WI38 (cell line): ENCODE data around the gene SSH2.
A peak's percentile ranks its signal among the peaks of the same experiment; 100 is the strongest.
"Not testable (repeated sequence)": the region's sequence is repeated elsewhere in the genome, so short reads cannot be mapped to it uniquely, and the experiment has no call there.

Experiments
- H3K4me3 ChIP-seq: 2 replicates; pipeline ENCODE4 v1.5.1; 2011; ENCODE audit warnings: low read depth, mild to moderate bottlenecking, control low read depth, low read length
- TF ChIP-seq, protein P1 (sequence below): IDR thresholded peaks from 2 replicates; pipeline ENCODE4 v1.5.1; 2012; ENCODE audit warnings: low read depth, mild to moderate bottlenecking, control low read depth, low read length

SSH2 gene

DNA sequence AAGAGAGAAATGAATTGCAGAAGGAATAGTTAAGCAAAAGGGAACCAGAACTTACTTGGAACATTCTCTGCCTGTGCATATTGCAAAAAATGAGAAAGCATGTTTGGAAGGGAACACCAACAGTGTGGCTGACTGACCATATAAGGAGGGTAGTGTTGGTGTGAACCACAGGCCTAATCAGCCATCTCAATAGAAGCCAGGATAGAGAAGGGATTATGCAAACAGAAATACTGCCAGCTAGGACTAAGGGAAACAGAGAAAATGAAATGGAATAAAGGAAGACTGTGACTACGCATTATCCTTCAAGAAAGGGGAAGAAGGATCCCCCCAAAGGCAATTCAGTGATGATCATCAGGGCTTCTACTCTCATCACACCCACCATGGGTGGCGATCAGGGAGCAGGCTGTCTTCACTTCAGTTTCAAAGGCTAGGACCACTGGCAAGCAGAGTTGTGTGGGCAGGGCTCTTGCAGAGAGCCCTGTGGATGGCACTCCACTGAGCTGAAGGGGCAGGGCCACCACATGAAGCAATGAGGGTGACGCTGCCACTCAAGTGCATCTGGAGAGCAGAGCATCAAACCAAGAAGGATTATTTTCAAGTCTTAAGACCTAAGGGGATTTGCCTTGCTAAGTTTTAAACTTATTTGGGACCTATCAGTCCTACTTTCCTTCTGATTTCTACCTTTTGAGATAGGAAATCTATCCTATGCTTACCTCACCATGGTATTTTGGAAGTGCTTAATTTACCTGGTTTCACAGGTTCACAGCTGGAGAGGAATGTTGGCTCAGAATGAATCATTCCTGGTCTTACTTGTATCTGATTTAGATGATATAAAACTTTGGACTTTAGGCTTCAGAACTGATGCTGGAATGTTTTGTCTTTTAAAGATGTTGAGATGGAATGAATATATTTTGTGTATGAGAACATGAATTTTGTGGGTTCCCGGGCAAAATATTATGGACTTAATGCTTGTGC is 140.5 kb downstream of the SSH2 start:
- TF ChIP-seq, protein P1, sequence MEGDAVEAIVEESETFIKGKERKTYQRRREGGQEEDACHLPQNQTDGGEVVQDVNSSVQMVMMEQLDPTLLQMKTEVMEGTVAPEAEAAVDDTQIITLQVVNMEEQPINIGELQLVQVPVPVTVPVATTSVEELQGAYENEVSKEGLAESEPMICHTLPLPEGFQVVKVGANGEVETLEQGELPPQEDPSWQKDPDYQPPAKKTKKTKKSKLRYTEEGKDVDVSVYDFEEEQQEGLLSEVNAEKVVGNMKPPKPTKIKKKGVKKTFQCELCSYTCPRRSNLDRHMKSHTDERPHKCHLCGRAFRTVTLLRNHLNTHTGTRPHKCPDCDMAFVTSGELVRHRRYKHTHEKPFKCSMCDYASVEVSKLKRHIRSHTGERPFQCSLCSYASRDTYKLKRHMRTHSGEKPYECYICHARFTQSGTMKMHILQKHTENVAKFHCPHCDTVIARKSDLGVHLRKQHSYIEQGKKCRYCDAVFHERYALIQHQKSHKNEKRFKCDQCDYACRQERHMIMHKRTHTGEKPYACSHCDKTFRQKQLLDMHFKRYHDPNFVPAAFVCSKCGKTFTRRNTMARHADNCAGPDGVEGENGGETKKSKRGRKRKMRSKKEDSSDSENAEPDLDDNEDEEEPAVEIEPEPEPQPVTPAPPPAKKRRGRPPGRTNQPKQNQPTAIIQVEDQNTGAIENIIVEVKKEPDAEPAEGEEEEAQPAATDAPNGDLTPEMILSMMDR: no peak
- H3K4me3 ChIP-seq: no peak overlapping the region

DNA sequence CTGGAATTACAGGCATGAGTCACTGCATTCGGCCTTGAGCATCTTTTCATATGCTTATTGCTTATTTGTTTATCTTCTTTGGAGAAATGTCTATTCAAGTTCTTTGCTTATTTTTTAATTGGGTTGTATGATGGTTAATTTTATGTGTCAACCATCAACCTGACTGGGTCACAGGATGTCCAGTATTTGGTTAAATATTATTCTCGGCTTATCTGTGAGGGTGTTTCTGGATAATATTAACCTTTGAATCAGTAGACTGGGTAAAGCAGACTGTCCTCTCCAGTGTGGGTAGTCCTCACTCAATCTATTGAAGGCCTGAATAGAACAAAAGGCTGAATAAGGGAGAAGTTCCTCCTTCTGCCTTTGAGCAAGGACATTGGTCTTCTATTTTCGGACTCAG is 142.0 kb downstream of the SSH2 start:
- TF ChIP-seq, protein P1: no peak
- no peak overlapping the region for H3K4me3 ChIP-seq

DNA sequence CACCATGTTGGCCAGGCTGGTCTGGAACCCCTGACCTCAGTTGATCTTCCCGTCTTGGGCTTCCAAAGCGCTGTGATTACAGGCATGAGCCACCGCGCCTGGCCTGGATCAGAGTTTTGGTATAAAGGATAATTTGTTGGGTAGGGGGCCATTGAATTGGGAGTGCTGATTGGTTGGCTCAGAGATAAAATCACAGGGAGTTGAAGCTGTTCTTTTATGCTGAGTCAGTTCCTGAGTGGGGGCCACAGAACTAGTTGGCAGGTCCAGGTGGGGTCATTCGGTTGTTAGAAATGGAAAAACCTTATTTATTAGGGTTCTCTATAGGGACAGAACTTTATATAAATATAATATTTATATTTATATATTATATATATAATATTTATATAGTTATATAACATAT is 147.1 kb downstream of the SSH2 start:
- TF ChIP-seq, protein P1: no peak
- no peak overlapping the region for H3K4me3 ChIP-seq

DNA sequence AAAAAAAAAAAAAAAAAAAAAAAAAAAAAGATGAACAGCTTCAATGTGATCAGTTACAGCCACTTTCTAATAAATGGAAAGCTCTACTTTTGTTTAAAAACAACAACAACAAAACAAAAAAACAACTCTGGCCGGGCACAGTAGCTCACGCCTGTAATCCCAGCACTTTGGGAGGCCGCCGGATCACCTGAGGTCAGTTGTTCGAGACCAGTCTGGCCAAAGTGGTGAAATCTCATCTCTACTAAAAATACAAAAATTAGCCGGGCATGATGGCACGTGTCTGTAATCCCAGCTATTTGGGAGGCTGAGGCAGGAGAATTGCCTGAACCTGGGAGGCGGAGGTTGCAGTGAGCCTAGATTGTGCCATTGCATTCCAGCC is 150.2 kb downstream of the SSH2 start:
- H3K4me3 ChIP-seq: not testable (repeated sequence)

DNA sequence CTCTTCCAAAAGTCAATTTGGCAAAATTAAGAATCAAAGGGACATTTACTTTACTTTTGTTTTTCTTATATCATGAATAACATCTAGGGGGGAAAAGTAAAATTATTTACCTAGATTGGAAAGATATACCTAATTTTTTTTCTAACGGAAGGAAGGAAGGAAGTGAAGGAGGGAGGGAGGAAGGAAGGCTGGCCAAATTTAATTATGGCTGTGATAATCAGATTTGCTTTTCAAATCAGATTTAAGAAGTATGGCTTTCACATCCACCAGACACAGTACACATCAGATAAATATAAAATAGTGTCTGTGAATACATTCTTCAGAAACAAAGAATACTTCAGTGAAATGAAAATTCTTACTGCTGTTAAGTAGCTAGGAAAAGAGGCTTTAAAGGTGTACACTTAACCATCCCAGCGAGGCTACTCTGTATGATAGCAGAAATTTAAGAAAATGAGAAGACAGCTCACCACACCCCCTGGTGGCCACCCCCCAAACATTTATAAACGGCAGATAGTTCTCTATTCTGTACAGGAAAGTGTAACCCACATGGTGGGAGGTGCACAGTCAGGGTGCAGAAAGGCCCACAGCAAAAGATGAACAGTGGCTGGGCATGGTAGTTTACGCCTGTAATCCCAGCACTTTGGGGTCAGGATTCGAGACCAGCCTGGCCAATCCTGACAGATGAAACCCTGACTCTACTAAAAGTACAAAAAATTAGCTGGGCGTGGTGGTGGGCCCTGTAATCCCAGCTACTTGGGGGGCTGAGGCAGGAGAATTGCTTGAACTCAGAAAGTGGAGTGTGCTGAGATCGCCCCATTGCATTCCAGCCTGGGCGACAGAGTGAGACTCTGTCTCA is 150.8 kb downstream of the SSH2 start:
- no peak overlapping the region for H3K4me3 ChIP-seq
- TF ChIP-seq, protein P1: peak; percentile 65

DNA sequence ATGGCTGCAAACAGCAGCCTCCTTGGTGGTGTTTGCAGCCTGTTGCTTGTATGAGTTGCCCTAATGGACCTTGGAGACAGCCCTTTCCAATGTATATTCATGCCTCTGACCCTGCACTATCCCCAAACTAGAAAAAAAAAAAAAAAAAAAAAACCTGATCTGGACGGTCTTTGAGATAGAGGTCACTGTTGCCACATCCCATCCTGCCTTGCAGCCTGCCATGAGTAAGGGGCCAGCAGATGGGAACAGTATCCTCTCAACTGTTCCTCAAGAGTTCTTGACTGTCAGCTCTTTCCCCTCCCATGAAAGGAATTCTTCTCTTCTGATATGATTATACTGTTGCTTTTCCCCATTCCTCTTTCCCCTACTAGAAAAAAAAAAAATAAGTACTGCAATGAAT is 152.4 kb downstream of the SSH2 start:
- H3K4me3 ChIP-seq: no peak overlapping the region
- TF ChIP-seq, protein P1: no peak

DNA sequence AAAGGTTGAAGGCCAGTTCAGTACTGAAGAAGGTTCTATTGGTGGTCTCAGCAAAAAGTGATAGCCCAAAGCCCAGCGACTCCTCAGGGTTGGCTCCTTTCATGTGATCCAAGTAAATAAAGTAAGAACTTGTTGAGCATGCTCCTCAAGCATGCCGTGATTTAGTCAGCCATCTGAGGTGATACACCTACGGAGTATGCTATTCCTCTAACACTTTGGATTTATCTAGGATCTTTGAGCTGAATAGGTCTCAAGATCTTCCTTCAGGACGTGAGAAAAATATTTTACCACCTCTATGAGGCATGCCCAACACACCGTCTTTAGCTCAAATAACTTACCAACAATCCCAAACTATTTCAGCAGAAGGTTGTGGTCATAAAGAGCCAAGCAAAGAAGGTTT is 154.0 kb downstream of the SSH2 start:
- TF ChIP-seq, protein P1: no peak
- no peak overlapping the region for H3K4me3 ChIP-seq
